ENCODE results near the gene ACTRT2.

- TF ChIP-seq ATF2 (IDR thresholded peaks at IDR 0.05; ENCODE audit: low read length) (no peak), CTCF (IDR thresholded peaks at IDR 0.05 in 2 of 3, conservative IDR thresholded peaks at IDR 0.05 in 1 of 3; ENCODE audit: control insufficient read depth in 2 of 3, extremely low read depth in 1 of 3, insufficient read depth in 1 of 3, low read depth in 3 of 3, low read length in 3 of 3) (no peak), NFIC (IDR thresholded peaks at IDR 0.05; ENCODE audit: low read depth, low read length) (no peak), TCF12 (IDR thresholded peaks at IDR 0.05; ENCODE audit: low read depth, low read length) (no peak), TAF1 (IDR thresholded peaks at IDR 0.05; ENCODE audit: borderline replicate concordance, low read depth, low read length) (no peak), POLR2A (IDR thresholded peaks at IDR 0.05; ENCODE audit: low read depth, low read length) (no peak), CREB1 (IDR thresholded peaks at IDR 0.05; ENCODE audit: low read depth) (no peak), GABPA (IDR thresholded peaks at IDR 0.05; ENCODE audit: low read depth) (no peak), MXI1 (IDR thresholded peaks at IDR 0.05; ENCODE audit: low read depth, low read length) (no peak), RB1 (IDR thresholded peaks at IDR 0.05; ENCODE audit: borderline replicate concordance) (no peak), YBX1 (IDR thresholded peaks at IDR 0.05) (no peak), SUZ12 (IDR thresholded peaks at IDR 0.05; ENCODE audit: unreplicated experiment) (no peak), POLR2AphosphoS5 (IDR thresholded peaks at IDR 0.05; ENCODE audit: low read length) (no peak)
Measured at GRCh38 chr1:3036447-3037280, 15.4 kb downstream of the ACTRT2 start.

Data from GM12878 (cell line).